ENCODE data around the gene ATP4A.
"Not testable (repeated sequence)": the region's sequence is repeated elsewhere in the genome, so short reads cannot be mapped to it uniquely, and the experiment has no call there.

Gene ATP4A

DNA sequence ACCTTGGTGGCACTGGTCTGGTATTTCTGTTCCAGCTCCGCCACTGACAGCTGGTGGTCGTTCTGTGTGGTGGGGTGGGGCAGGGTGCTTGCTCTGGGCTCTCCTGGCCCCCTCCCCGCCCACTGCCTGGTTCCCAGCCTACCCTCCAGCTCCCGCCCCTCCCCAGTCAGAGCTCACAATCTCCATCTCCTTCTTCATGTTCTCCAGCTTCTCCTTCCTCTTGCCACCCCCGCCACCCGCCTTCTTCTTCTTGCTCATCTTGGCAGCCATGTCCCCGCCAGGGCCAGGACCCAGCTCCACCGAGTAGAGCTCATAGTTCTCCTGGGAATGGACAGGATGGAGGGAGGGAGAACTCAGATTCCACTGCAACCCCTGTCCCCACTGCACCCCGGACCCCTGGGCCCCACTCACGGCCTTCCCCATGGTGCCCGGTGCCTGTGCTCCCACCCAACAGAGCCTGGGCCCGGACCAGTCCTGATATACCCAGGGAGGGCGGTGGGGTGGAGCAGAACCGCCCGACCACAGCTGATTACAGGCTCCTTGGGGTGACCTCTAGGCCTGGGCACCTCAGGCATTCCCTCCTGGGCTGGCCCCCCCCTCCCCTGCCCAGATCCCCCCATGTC lies at the start of gene ATP4A:
TSS of gene ATP4A (minus strand) at position 452 of the 623 bp plus-strand sequence. CDS start at position 423, 29 bp downstream.
- no peak for DNase-seq

DNA sequence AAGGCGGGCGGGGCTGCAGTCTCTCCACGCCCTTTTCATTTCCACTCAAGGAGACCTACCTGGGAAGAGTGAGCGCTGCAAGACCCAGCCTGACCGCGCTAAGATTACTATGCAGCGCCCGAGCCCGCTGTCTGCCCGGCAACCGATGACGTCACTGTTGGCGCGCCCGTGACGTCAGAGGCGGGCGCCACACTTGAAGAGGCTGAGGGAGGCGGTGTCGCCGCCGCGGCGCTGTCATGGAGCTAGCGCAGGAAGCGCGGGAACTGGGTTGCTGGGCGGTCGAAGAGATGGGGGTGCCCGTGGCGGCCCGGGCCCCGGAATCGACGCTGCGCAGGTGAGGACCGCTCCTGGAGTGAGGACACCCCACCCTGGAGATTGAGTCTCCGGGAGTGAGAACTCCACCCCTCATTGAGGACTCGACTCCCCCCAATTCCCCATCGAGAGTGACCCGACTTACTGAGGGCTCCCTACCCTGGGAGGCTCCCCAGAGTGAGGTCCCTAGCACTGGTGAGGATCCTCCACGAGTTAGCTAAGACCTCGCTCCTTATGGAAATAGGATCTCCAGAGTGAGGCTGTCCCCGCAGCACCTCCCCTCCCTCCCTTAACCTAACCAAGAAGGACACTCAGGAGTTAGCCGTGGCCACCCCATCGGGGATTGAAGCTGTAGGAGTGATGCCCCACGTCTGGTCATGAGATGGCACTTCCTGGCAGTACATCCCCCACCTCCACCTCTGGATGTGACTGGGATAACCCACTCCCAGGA lies 49.3 kb upstream of the ATP4A start, which contains the start of gene HAUS5:
TSS of gene HAUS5 (plus strand) at position 177 of the 763 bp plus-strand sequence. CDS start at position 237, 60 bp downstream.
- peak; percentile 96 for DNase-seq

DNA sequence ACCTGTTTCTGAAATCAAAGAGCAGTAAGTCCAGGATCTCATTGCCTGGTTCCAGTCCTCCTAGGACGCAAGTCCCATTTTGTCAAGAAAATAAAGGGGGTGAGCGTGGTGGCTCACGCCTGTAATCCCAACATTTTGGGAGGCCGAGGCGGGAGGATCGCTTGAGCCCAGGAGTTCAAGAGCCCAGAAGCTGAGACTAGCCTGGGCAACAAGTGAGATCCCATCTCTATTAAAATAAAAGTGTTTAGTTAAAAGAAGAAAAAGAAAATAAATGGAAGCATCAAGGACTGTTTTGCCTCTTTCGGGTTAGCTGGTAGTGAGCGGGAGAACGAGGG lies 48.7 kb upstream of the ATP4A start:
- DNase-seq, result no peak

DNA sequence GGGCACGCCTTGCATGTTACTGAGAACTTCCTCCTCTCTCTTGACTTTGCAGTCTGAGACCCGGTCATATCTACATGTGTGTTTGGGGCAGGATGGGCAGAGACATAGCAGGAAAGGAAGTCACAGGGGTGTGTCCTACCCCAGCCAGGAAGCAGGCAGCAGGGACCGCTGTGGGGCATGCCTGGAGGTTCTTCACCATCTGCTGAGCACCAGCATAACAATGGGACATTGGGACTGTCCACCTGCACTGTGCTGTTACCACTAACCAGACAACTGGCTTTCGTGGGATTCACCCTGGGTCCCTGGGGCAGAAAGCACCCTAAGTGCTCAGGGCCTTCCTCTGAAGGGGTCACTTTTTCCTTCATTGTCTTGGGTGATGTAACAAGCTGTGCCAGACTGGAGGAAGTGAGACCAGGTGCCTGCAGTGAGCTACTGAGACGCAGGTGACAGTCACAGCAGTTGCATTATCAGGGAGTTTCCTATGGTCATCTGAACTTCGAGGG lies 46.4 kb upstream of the ATP4A start:
- no peak for DNase-seq

DNA sequence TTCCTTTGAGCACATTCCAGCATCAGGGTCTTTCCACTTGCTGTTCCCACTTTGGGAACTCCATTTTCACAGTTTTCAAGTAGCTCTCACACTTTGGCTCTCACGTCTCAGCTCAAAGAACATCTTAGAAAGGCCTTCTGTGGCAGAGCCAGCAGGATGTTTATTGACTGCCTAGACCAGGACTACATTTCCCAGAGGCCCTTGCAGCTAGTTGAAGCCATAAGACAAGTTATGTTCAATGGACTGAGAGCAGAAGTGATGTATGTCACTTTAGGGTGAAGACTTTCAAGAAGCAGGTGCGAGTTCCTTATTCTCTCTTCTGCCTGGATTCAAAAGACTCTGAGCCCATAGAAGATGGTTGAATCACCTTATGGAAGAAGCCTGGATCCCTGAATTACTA lies 44.8 kb upstream of the ATP4A start:
- DNase-seq, result no peak

DNA sequence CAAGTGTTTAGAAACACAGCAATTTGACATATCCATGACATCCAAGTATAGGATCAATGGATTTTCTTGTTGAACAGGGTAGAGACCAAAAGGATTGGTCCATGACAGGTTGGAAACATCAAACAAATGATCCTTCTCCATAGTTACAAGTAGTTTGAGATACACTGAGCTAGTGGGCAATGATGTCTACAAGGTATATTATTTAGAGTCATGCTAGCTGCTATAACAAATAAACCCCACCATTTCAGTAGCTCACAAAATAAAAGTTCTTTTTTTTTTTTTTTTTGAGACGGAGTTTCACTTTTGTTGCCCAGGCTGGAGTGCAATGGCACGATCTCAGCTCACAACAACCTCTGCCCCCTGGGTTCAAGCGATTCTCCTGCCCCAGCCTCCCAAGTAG lies 44.2 kb upstream of the ATP4A start:
- no peak for DNase-seq

DNA sequence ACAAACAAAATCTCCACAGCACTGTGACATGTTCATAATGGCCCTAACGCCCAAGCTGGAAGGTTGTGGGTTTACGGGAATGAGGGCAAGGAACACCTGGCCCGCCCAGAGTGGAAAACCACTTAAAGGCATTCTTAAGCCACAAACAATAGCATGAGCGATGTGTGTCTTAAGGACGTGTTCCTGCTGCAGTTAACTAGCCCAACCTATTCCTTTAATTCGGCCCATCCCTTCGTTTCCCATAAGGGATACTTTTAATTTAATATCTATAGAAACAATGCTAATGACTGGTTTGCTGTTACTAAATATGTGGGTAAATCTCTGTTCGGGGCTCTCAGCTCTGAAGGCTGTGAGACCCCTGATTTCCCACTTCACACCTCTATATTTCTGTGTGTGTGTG lies 43.7 kb upstream of the ATP4A start:
- DNase-seq, result not testable (repeated sequence)

DNA sequence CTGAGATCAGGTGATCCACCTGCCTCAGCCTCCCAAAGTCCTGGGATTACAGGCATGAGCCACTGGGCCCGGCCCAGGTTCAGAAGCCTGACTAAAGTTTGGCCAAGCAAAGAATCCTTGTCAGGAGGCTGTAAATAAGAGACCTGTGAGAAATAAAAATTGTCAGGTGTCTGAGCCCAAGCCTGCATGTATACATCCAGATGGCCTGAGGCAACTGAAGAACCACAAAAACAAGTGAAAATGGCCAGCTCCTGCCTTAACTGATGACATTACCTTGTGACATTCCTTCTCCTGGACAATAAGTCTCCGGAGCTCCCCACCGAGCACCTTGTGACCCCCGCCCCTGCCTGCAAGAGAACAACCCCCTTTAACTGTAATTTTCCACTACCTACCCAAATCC lies 41.0 kb upstream of the ATP4A start:
- DNase-seq, result not testable (repeated sequence)

DNA sequence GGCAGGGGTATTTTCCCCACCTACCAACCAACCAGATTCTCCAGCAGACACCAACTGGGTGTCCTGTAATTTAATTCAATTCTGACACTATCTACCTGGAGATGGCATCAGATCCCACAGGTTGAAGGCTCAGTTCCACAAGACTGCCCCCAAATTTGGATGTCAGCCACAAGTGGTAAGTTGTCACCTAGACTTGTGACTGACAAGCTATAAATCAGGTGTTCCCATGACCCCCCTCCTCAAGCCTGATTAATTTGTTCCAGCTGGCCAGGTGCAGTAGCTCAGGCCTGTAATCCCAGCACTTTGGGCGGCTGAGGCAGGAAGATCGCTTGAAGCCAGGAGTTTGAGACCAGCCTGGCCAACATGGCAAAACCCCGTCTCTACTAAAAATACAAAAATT lies 38.5 kb upstream of the ATP4A start:
- no peak for DNase-seq

DNA sequence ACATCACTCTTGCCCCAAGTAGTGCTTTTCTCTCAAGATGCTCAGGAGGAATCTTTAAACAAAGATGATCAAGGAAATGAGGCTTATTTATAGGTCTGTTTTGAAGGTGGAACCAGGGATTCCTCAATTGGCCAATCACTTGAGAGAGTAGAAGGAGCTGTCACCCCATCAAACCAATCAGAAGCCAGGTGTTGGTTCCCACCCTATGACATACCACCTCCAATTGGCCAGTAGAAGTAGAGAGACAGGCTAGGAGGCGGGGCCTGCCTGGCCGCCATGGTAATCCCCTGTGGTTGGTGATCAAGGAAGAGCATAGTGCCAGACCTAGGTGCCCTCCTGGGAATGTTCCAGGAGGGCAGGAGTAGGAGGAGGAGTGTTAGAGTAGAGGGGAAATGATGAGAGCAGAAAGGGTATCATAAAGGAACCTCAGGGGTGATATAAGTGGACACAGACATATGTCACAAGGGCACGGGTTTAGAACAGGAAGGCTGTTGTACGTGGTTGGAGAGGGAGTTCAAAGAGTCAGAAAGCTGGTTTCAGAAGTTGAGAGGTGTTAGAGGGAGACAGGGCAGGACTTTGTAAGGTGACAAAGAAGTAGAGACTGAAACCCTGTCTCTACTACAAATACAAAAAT lies 33.0 kb upstream of the ATP4A start:
- DNase-seq, result no peak

DNA sequence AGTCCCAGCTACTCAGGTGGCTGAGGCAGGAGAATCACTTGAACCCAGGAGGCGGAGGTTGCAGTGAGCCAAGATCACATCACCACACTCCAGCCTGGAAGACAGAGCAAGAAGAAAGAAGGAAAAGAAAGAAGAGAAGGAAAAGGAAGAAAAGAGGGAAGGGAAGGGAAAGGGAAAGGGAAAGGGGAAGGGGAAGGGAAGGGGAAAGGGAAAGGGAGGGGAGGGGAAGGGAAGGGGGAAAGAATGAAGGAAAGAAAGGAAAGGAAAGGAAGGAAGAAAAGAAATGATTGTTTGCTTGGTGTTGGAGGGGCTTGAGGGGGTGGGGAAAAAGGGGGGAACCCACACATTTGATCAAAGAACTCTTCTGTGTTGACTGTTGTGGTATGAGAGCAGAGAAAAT lies 32.5 kb upstream of the ATP4A start:
- no peak for DNase-seq

DNA sequence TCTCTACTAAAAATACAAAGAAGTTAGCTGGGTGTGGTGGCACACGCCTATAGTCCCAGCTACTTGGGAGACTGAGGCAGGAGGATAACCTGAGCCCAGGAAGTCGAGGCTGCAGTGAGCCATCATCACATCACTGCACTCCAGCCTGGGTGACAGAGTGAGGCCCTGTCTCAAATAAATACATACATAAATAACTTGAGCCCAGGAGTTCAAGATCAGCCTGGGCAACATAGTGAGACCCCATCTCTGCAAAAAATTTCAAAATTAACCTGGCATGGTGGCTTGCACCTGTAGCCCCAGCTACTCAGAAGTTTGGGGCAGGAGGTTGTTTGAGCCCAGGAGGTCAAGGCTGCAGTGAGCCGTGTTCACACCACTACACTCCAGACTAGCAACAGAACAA lies 31.6 kb upstream of the ATP4A start:
- DNase-seq, result not testable (repeated sequence)

DNA sequence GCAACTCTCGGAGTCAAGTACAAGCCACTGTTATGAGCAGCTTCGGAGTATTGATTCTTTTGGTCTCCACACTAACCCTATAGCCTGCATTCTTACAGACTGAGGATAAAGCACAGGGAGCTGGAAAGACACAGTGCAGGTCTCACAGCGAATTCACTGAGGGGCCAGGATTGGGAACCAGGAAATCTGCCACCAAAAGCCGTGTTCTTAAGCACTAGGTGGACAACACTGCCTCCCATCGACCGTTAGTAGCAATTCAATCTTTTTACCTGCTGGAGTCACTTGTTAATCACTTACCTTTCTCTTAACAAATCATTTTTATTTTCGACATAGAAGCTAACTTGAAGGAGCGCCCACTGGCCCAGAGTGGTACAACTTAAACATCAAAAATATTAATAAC lies 28.8 kb upstream of the ATP4A start:
- no peak for DNase-seq

DNA sequence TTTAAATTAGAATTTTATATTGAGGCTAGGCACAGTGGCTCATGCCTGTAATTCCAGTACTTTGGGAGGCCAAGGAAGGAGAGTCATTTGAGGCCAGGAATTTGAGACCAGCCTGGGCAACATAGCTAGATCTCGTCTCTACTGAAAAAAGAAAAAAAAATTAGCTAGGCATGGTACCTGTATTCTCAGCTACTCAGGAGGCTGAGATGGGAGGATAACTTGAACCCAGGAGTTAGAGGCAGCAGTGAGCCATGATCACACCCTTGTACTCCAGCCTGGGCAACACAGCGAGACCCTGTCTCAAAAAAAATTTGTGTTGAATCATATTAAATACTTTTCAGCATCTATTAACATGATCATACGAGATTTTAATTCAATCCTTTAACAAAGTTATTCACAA lies 27.4 kb upstream of the ATP4A start:
- no peak for DNase-seq

DNA sequence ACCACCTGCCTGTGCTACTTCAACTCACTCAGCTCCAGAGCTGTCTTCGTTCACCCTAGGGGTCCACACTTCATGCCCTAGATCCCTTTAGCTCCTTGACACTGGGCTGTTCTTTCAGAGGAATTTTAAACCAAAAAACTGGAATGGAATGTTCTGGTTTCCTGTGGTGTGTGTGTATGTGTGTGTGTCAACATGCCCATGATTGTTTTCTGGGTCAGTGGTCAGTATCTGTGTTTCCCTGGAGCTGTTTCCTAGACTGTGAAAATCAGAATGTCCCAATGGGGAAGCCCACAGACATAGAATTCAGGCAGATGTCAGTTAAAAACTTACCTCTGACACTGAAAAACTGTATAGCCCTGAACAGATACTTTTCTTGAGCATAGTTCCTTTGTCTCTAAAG lies 23.9 kb upstream of the ATP4A start:
- no peak for DNase-seq

DNA sequence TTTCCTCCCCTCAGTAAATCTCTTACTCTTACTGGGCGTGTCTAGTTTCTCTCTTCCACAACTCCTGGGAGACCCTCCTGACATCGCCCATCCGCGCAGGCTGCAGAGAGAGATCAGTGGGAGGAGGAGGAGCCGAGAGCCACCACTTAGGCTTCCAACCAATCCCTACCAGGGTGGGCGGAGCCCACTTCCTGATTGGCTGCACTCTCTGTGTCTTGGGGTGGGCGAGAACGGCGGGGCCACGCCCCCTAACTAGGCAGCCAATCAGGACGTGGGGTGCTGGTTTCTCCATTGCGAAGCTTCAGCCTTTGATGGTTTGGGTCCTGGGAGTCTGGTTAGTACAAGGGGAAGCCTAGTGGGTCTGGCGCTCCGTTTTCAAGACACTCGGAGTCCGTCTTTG lies 22.4 kb upstream of the ATP4A start, which contains the start of gene PMIS2:
TSS of gene PMIS2 (plus strand) at position 326 of the 400 bp plus-strand sequence. CDS start 87 bp downstream, outside the sequence.
- no peak for DNase-seq

DNA sequence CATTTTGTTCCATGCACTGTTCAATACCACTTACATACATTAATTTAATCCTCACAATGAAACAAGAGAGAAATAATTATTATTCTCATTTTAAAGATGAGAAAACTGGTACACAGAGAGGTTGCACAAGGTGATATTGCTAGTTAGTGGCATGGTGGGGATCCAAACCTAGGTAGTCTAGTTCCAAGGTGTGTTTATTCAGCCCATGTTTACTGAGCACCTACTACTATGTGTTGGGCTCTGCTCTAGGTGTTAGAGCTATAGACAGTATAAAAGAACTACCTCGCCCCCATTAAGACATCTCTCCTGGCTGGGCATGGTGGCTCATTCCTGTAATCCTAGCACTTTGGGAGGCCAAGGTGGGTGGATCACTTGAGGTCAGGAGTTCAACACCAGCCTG lies 19.3 kb upstream of the ATP4A start:
- no peak for DNase-seq

DNA sequence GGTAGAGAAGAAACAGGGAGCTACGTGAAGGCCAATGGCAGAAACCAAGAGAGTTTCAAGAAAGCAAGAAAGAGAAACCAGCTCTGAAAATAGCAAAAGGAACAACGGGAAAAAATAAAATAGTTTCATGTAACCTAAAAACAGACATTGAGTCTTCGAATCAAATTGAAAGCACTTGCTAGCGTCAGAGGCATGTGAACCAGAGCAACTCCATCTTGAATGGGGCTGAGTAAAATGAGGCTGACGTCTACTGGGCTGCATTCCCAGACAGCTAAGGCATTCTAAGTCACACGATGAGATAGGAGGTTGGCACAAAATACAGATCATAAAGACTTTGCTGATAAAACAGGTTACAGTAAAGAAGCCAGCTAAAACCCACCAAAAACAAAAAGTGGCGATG lies 15.2 kb upstream of the ATP4A start:
- DNase-seq, result no peak

DNA sequence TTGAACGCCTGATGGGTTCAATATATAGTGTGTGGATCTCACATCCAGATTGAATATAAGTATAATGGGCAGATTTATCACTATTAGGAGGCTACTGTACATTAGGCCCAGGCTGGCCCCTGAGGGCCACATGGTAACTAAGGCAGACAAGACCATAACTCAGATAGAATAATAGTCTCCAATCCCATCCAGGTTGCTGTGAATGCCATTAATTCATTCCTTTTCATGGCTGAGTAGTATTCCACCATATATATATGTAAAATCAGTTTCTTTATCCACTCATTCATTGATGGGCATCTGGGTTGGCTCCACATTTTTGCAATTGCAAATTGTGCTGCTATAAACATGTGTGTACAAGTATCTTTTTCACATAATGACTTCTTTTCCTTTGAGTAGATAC lies 14.5 kb upstream of the ATP4A start:
- DNase-seq, result no peak

DNA sequence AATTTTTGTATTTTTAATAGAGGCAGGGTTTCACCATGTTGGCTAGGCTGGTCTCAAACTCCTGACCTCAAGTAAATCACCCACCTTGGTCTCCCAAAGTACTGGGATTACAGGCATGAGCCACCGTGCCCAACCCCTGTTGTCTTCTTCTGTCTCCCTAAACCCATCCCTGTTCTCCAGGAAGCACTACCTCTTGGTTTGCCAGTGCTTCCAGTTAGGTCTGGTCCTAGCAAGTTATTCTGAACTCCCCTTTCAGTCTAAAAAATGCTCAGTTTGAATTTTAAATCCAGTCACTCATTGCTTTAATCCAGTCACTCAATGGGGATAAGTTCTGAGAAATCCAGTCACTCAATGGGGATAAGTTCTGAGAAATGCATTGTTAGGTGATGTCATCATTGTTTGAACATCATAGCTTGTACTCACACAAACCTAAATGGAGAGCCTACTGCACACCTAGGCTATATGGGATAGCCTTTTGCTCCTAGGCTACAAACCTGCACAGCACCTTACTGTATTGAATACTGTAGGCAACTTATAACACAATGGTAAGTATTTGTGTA lies 8.0 kb upstream of the ATP4A start:
- no peak for DNase-seq

DNA sequence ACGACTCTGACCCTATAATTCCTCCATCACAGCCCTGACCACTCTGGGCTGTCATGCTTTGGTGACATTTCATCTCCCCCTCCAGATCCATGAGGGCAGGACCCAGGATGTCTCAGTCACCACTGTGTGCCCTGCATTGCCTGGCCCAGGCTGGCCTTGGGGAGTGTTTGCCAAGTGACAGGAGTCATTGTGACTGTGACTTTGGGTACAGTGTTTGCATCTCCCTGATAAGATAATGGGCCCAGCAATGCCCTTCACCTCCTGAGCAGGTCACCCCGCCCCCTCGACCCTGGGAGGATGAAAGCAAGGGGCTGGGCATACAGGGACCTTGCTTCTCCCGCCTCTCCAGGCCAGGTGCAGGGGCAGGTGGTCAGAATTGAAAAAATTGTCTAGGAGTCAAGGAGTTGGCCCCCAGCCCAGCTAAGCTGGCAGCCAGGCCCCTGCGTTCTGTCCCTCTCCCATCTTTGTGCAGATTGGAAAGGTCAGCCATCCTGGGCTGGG lies 5.9 kb upstream of the ATP4A start:
- DNase-seq, result no peak

DNA sequence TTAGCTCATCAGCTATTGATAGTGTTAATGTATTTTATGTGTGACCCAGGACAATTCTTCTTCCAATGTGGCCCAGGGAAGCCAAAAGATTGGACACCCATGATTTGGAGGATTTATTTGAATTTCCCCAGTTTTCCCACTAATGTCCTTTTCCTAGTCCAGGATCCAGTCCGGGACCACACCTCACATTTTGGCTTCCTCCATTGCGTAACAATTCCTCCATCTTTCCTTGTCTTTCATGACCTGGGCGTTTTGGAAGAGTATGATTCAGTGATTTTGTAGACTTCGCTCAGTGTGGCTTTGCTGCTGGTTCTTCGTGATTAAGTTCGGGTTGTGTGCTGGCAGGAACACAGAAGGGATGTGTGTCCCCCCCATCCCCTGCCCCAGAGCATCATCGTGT lies 3.3 kb upstream of the ATP4A start:
- no peak for DNase-seq
